ENCODE results near the gene FRMD4A. TPM values are rescaled to one million over a fixed set of nuclear protein-coding genes. Genes with fewer than 3 reads are reported as not detected.

Gene FRMD4A
- 17.1 and 18.1 TPM in 2 replicates for total RNA-seq (2014; rRNA removed; shearing (Covaris generic))

DNA sequence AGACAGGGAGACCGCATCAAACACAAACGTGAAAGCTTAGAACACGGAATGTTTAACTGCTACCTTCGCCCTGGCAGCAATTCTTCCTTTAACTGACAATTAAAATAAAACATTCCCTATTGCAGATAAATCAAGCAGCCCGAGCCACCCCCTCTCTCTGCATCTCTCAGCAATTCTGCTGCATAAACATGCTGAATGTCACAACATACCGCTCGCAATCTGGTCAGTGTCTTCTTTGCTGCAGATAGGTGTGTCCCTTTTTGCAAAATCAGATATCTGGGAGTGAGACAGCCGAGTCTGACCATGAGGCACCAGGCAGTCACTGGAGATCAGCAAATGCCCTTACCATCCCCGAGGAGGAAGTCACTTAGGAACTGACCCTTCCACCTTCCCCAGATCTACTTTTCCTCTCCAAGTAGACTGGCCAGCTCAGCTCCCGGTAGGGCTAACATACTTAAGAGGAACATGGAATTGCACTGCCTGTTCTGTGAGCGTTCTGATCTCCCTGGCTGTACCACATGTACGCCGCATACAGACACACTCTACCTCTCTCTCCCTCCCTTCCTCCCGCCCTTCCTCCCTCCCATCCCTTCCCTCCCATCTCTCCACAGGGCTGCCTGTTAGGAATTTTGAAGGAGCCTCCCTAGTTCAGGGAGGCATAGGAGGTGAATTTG lies at the start of gene FRMD4A:
FRMD4A (minus strand) TSS at position 537 of the 674 bp plus-strand sequence.
- H3K4me1 ChIP-seq, result no peaks in the 10 kb centered on the region
- H3K9me3 ChIP-seq (replicated peaks), result no peaks in the 10 kb centered on the region
- H3K27me3 ChIP-seq, result no peaks in the 10 kb centered on the region
- no peak within 1 kb of the TSS for H3K27ac ChIP-seq
- no peaks in the 10 kb centered on the region for H3K36me3 ChIP-seq
- H3K4me3 ChIP-seq, result no peak within 1 kb of the TSS
- DNase-seq, result no peak

DNA sequence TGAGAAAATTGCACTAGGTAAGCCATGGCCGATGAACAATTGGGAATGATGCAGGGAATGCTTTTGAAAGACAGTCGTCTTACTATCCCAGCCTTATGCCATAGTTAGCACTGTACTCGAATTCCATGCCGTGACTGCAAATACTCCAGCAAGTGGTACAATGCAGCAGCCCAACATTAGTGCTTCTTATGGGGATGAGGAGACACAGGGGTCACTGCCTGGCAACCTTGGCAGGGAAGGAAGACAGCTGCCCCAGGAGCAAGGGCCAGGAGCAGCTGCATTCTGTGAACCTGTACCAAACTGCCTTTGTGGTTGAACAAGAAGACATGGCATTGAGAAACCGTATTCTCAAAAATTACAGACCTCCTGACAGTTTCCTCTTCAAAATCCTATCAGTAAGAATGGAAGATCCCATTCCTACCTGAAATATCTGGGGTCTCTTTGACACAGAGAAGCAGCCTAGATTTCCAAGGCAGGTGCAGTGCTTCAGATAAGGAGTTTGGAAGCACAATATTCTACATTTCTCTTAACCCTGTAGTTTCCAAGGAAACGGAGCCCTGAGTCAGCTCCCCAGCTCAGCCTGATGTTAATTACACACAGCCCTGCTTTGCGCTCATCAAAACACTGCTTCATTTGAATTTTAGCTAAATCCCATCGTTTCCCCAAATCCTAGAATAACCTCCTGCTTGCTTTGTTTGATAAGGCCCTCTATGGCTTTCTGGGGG lies 49.0 kb upstream of the FRMD4A start:
- Histone ChIP-seq H3K4me1 (no peaks in the 10 kb centered on the region), H3K36me3 (no peaks in the 10 kb centered on the region), H3K4me3 (no peak overlapping the region), H3K9me3 (replicated peaks) (no peaks in the 10 kb centered on the region), H3K27ac (no peak overlapping the region), H3K27me3 (no peaks in the 10 kb centered on the region)
- peak in 1 of 2 experiments; percentile 60 for DNase-seq

GRCh38 chr10:14378387-14378960 lies 47.8 kb upstream of the FRMD4A start:
- Histone ChIP-seq H3K27me3 (no peaks in the 10 kb centered on the region), H3K36me3 (no peaks in the 10 kb centered on the region), H3K4me1 (no peaks in the 10 kb centered on the region), H3K27ac (no peak overlapping the region), H3K9me3 (replicated peaks) (no peaks in the 10 kb centered on the region), H3K4me3 (no peak overlapping the region)
- DNase-seq, result no peak

DNA sequence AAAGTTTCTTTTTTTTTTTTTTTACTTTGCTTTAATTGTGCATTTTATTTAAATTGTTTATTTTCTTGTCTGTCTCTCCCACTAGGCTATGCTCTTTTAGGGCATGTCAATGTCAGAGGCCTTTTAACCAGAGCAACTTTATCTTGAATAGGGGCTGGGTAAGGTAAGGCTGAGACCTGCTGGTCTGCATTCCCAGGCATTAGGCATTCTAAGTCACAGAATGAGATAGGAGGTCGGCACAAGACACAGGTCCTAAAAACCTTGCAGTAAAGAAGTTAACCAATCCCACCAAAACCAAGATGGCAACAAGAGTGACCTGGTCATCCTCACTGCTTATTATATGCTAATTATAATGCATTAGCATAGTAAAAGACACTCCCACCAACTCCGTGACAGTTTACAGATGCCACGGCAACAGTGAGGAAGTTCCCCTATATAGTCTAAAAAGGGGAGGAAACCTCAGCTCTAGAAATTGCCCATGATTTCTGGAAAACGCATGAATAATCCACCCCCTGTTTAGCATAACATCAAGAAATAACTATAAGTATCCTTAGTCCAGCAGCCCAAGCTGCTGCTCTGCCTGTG lies 47.0 kb upstream of the FRMD4A start:
- H3K27me3 ChIP-seq, result no peaks in the 10 kb centered on the region
- no peak overlapping the region for H3K4me3 ChIP-seq
- no peaks in the 10 kb centered on the region for H3K36me3 ChIP-seq
- no peak overlapping the region for H3K27ac ChIP-seq
- H3K9me3 ChIP-seq (replicated peaks), result no peaks in the 10 kb centered on the region
- peaks cover 4% of the 10 kb centered on the region for H3K4me1 ChIP-seq
- DNase-seq, result no peak

GRCh38 chr10:14374745-14375445 lies 44.2 kb upstream of the FRMD4A start:
- Histone ChIP-seq H3K36me3 (no peaks in the 10 kb centered on the region), H3K27ac (no peak overlapping the region), H3K27me3 (no peaks in the 10 kb centered on the region), H3K9me3 (replicated peaks) (no peaks in the 10 kb centered on the region; the same call in 1 of the 2 replicates), H3K4me1 (peaks cover 25% of the 10 kb centered on the region), H3K4me3 (no peak overlapping the region)
- no peak for DNase-seq

- Histone ChIP-seq H3K4me3 (peak overlapping the region; percentile 26; the same call in 1 of the 2 replicates), H3K9me3 (replicated peaks) (no peaks in the 10 kb centered on the region; the same call in 1 of the 2 replicates), H3K27me3 (no peaks in the 10 kb centered on the region), H3K27ac (peak overlapping the region; percentile 58), H3K4me1 (peaks cover 31% of the 10 kb centered on the region), H3K36me3 (no peaks in the 10 kb centered on the region)
- peak in 1 of 2 experiments; percentile 46 for DNase-seq
These were observed 41.9 kb upstream of the FRMD4A start for GRCh38 chr10:14372606-14373005.

DNA sequence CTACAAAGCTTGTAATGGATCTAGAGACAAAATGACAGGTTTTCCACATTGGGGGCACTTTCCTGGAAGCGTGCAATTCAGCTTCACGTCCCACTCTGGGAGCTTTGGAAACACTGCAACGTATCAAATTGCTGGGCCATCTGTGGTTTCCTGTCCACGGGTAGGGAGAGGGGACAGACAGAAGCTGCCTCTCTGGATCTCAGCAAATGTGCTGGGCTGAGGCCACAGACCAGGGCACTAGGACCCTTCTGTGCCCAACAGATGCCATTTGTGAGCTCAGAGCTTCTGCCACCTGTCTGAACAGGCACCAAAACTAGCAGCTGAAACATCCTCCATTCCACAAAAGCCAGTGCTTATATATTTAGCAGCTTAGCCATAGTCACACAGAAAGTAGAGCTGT lies 40.9 kb upstream of the FRMD4A start:
- peak overlapping the region; percentile 58 for H3K27ac ChIP-seq

GRCh38 chr10:14370894-14371293 lies 40.2 kb upstream of the FRMD4A start:
- DNase-seq, result no peak
- H3K4me1 ChIP-seq, result peaks cover 31% of the 10 kb centered on the region
- H3K36me3 ChIP-seq, result no peaks in the 10 kb centered on the region
- H3K4me3 ChIP-seq, result no peak overlapping the region
- H3K27me3 ChIP-seq, result no peaks in the 10 kb centered on the region
- H3K27ac ChIP-seq, result peak overlapping the region; percentile 58
- H3K9me3 ChIP-seq (replicated peaks), result no peaks in the 10 kb centered on the region; the same call in 1 of the 2 replicates

More for the DNA sequence above, 40.9 kb upstream of the FRMD4A start:
- Histone ChIP-seq H3K4me3 (peak overlapping the region; percentile 26; the same call in 1 of the 2 replicates), H3K4me1 (peaks cover 31% of the 10 kb centered on the region), H3K36me3 (no peaks in the 10 kb centered on the region), H3K9me3 (replicated peaks) (no peaks in the 10 kb centered on the region; the same call in 1 of the 2 replicates), H3K27me3 (no peaks in the 10 kb centered on the region)
- DNase-seq, result peak; percentile 71 to 86

GRCh38 chr10:14369906-14370305 lies 39.2 kb upstream of the FRMD4A start:
- no peaks in the 10 kb centered on the region; the same call in 1 of the 2 replicates for H3K9me3 ChIP-seq (replicated peaks)
- DNase-seq, result peak; percentile 35 to 73
- H3K36me3 ChIP-seq, result no peaks in the 10 kb centered on the region
- no peak overlapping the region for H3K4me3 ChIP-seq
- H3K4me1 ChIP-seq, result peaks cover 31% of the 10 kb centered on the region
- no peaks in the 10 kb centered on the region for H3K27me3 ChIP-seq
- peak overlapping the region; percentile 51 for H3K27ac ChIP-seq

- Histone ChIP-seq H3K9me3 (replicated peaks) (no peaks in the 10 kb centered on the region; the same call in 1 of the 2 replicates), H3K36me3 (no peaks in the 10 kb centered on the region), H3K27me3 (no peaks in the 10 kb centered on the region), H3K4me1 (peaks cover 22% of the 10 kb centered on the region), H3K27ac (no peak overlapping the region), H3K4me3 (no peak overlapping the region)
- DNase-seq, result no peak
These were observed 36.0 kb upstream of the FRMD4A start for GRCh38 chr10:14366760-14367159.

DNA sequence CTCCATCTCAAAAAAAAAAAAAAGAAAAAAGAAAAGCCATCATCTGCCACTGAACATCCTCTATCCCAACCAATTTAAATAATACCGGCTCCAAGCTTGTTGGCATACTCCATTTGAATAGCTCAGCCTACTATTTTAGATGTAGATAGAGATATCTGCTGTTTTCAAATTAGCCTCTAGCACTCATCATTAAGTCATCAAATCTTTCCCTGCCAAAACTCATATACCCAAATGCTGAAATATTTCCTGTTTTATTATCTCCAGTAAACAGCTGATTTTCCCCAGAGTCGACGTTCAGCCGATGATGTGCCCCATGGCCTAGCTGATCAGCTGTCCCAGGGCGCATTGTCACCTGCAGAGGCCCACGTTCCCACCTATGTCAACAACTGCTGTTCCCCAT lies 34.5 kb upstream of the FRMD4A start:
- Histone ChIP-seq H3K27me3 (no peaks in the 10 kb centered on the region), H3K4me3 (no peak overlapping the region)
- DNase-seq, result no peak

GRCh38 chr10:14362104-14362503 lies 31.4 kb upstream of the FRMD4A start:
- Histone ChIP-seq H3K9me3 (replicated peaks) (no peaks in the 10 kb centered on the region), H3K4me1 (peaks cover 27% of the 10 kb centered on the region), H3K27me3 (no peaks in the 10 kb centered on the region), H3K27ac (no peak overlapping the region), H3K36me3 (no peaks in the 10 kb centered on the region), H3K4me3 (no peak overlapping the region)
- no peak for DNase-seq

More for the DNA sequence above, 34.5 kb upstream of the FRMD4A start:
- H3K36me3 ChIP-seq, result no peaks in the 10 kb centered on the region
- H3K4me1 ChIP-seq, result peaks cover 14% of the 10 kb centered on the region
- no peak overlapping the region for H3K27ac ChIP-seq
- H3K9me3 ChIP-seq (replicated peaks), result no peaks in the 10 kb centered on the region; the same call in 1 of the 2 replicates

GRCh38 chr10:14360961-14361360 lies 30.2 kb upstream of the FRMD4A start:
- Histone ChIP-seq H3K4me1 (peaks cover 27% of the 10 kb centered on the region), H3K9me3 (replicated peaks) (no peaks in the 10 kb centered on the region), H3K4me3 (no peak overlapping the region), H3K27me3 (no peaks in the 10 kb centered on the region), H3K27ac (no peak overlapping the region), H3K36me3 (no peaks in the 10 kb centered on the region)
- DNase-seq, result no peak

- H3K4me3 ChIP-seq, result no peak overlapping the region
- peaks cover 27% of the 10 kb centered on the region for H3K4me1 ChIP-seq
- H3K36me3 ChIP-seq, result no peaks in the 10 kb centered on the region
- no peak for DNase-seq
- H3K27me3 ChIP-seq, result no peaks in the 10 kb centered on the region
- no peaks in the 10 kb centered on the region for H3K9me3 ChIP-seq (replicated peaks)
- no peak overlapping the region for H3K27ac ChIP-seq
These were observed 29.8 kb upstream of the FRMD4A start for GRCh38 chr10:14360515-14360914.
